Motor neuron (in vitro differentiated cells): Measurements from ENCODE around the gene DDX24. TPM values are rescaled to one million over a fixed set of nuclear protein-coding genes. Genes with fewer than 3 reads are reported as not detected.
A peak's percentile ranks its signal among the peaks of the same experiment; 100 is the strongest.

Experiments used
- ATAC-seq, 8 experiments: fragments of 200-7000 bp; cut with Tn5 transposase; replicated peaks in 6 of 8; 2 replicates each; pipeline ENCODE4 v1.8.0; 2021; ENCODE audit warnings: mild to moderate bottlenecking in 8 of 8, moderate library complexity in 8 of 8
- H3K27ac ChIP-seq, 2 donors: fragments of 250-450 bp; sonication (Bioruptor Pico); 2 replicates each; pipeline ENCODE4 v1.9.0; 2021; ENCODE audit warnings: antibody characterized with exemption in 2 of 2, mild to moderate bottlenecking in 2 of 2, moderate library complexity in 1 of 2
- H3K4me1 ChIP-seq, 2 donors: fragments of 250-450 bp; sonication (Bioruptor Pico); replicated peaks in 1 of 2; 2 replicates each; pipeline ENCODE4 v1.6.1; 2021; ENCODE audit warnings: antibody characterized with exemption in 2 of 2, mild to moderate bottlenecking in 2 of 2, moderate library complexity in 1 of 2
- H3K4me3 ChIP-seq, 5 donors: fragments of 250-450 bp; sonication (Bioruptor Pico); 2 replicates each; pipeline ENCODE4 v1.9.0; 2021; ENCODE audit warnings: antibody characterized with exemption in 5 of 5, mild to moderate bottlenecking in 5 of 5, moderate library complexity in 4 of 5
- WGBS, 10 experiments: fragments of 450-650 bp; shearing (Covaris generic); methylation state at CpG; one replicate each; pipeline ENCODE4 v1.0.0; 2022; 5-methylcytosine and 5-hydroxymethylcytosine counted together
- in situ Hi-C, 9 experiments: fragments of 400-800 bp; cut with MboI; loops; one replicate each; pipeline ENCODE4 v1.15.0; 2021; ENCODE audit warnings: low sequenced_read_pairs in 9 of 9, low pct_unique_long_range_greater_than_20kb in 2 of 9; ENCODE audit not compliant: unreplicated experiment in 9 of 9
- total RNA-seq, 8 experiments: library from RNA; unstranded; fragments of 300-600 nt; gene quantifications; 2 replicates each; pipeline versions ENCODE4 v1.2.3 to v1.2.4, GENCODE V29; 2022

The DDX24 gene
- total RNA-seq, 8 experiments from 2014 or later = 207 to 327 (median 243) TPM

DNA sequence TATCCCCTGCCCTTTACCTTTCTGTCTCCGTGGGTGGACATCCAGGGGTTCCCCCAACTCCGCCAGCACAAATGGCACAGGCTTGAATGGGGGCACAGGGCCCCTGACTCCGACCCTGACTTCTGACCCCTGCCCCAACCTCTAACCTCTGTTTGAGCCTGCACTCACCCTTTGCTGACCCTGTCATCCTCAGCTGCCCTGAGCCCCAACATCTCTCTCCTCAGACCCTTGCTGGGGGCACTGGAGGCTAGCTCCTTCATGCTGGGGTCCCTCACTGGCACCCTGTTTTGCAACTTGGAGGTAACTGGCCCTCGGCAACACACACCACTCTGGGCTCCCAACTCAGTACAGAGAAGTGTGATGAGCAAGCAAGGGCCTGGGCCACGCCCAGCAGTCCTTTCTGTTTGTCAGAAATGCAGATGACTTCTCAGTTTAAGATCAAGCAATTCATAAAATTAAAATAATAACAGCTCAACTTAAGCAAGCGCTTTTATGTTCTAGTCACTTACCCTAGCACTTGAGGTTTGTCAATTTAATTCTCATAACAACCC is 31.6 kb upstream of the DDX24 start:
- in situ Hi-C loops = no loop called here
- Histone ChIP-seq H3K27ac (no peak overlapping the region), H3K4me1 (peaks cover 0 to 2% of the 10 kb centered on the region in 2 donors), H3K4me3 (no peak overlapping the region)
- WGBS, 10 experiments = 37 to 93% (median 82%) methylated on average over 1 to 4 of the region's 6 CpGs; no CpG with 5 or more reads in 1 of the 10 experiments
- ATAC-seq = peak in 3 of 8 experiments; percentile 60 to 68 (median 67)

DNA sequence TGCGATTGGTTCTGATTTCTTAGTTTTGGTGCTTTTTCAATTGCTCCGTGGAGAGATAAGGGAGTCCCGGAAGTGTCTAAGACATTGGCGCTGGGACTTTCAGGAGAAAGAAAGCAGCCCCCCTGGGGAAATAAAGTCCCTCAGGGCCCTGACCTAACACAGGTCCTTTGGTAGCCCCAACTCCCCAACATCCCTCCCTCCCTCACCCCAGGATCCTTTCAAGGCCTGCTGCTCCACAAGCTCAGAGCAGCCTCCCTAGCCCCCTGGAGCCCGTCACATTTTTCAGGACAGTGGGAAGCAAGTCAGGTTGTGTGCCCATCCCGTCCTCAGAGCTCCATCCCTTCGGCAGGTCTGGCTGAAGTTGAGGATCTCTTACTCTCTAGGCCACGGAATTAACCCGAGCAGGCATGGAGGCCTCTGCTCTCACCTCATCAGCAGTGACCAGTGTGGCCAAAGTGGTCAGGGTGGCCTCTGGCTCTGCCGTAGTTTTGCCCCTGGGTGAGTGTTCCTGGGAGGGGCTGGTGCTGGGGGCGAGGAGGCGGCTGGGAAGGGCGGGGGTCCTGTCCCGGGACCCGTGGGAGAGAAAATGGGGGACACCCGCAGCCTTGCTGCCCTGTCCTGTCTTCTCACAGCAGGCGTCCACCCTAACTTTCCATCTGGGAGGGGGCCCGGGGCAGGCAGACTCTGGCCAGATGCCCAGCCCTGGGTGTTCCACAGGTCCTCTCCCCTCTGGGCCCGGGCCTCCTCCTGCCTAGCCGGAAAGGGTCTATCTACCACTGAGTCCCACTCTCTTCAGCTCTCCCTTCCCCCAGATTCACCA is 30.5 kb upstream of the DDX24 start:
- in situ Hi-C loops = no loop called here
- H3K4me1 ChIP-seq = peaks cover 0 to 2% of the 10 kb centered on the region in 2 donors
- 82 to 100% (median 96%) methylated on average over 1 to 6 of the region's 20 CpGs; no CpG with 5 or more reads in 3 of the 10 experiments for WGBS, 10 experiments
- no peak overlapping the region for H3K4me3 ChIP-seq
- ATAC-seq = no peak
- no peak overlapping the region for H3K27ac ChIP-seq

GRCh38 chr14:94110552-94111181 is 29.7 kb upstream of the DDX24 start, which contains the start of gene IFI27:
Gene IFI27 (plus strand): TSS chr14:94110736.
- no peak within 1 kb of the TSS for H3K4me3 ChIP-seq
- ATAC-seq = peak in 3 of 8 experiments; percentile 74 to 85 (median 77)
- no peak within 1 kb of the TSS for H3K27ac ChIP-seq
- 0 to 90% (median 83%) methylated on average over 2 to 11 of the region's 14 CpGs; no CpG with 5 or more reads in 1 of the 10 experiments for WGBS, 10 experiments
- peaks cover 0 to 2% of the 10 kb centered on the region in 2 donors for H3K4me1 ChIP-seq
- in situ Hi-C loops = no loop called here

- H3K4me1 ChIP-seq = peaks cover 0 to 2% of the 10 kb centered on the region in 2 donors
- H3K27ac ChIP-seq = no peak overlapping the region
- in situ Hi-C loops = no loop called here
Measured at GRCh38 chr14:94109915-94110250, 28.9 kb upstream of the DDX24 start.

DNA sequence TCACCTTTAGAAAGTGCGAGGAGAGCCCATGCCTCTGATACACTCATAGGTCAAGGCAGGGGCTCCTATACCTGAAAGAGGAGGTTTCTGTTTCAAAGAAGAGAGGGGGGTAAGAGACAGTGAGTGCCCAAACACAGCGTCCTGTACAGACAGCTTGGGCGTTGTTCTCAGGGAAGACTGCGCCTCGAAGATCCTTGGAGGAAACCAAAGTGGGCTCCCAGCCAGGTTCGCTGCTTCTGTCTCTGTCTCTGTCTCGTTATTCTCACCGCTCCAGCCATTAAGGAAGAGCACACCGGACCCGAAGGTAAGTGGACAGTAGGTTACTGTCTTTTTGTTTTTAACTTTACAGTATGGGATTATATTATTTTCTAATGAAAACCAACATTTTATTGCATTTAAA is 23.7 kb upstream of the DDX24 start:
- in situ Hi-C loops = no loop called here
- no peak overlapping the region for H3K4me3 ChIP-seq
- H3K27ac ChIP-seq = no peak overlapping the region
- 78 to 100% (median 90%) methylated on average over 1 to 10 of the region's 10 CpGs; no CpG with 5 or more reads in 3 of the 10 experiments for WGBS, 10 experiments
- ATAC-seq = no peak
- peaks cover 0 to 5% of the 10 kb centered on the region in 2 donors for H3K4me1 ChIP-seq

More at GRCh38 chr14:94109915-94110250, 28.9 kb upstream of the DDX24 start:
- H3K4me3 ChIP-seq = no peak overlapping the region
- ATAC-seq = no peak
- WGBS, 10 experiments = 52 to 100% (median 92%) methylated on average over 1 to 2 of the region's 2 CpGs; no CpG with 5 or more reads in 4 of the 10 experiments

- in situ Hi-C loops = no loop called here
- 23 to 96% (median 67%) methylated on average over 1 to 6 of the region's 7 CpGs; no CpG with 5 or more reads in 3 of the 10 experiments for WGBS, 10 experiments
- H3K27ac ChIP-seq = no peak overlapping the region
- H3K4me3 ChIP-seq = no peak overlapping the region
- peak in 3 of 8 experiments; percentile 18 to 28 (median 26) for ATAC-seq
- peaks cover 0 to 5% of the 10 kb centered on the region in 2 donors for H3K4me1 ChIP-seq
Measured at GRCh38 chr14:94103554-94104150, 22.6 kb upstream of the DDX24 start.

- H3K4me3 ChIP-seq = no peak overlapping the region
- in situ Hi-C loops = no loop called here
- H3K27ac ChIP-seq = no peak overlapping the region
- WGBS, 10 experiments = 64 to 100% (median 84%) methylated on average over 1 to 4 of the region's 8 CpGs; no CpG with 5 or more reads in 3 of the 10 experiments
- H3K4me1 ChIP-seq = peaks cover 0 to 3% of the 10 kb centered on the region in 2 donors
- no peak for ATAC-seq
Measured at GRCh38 chr14:94102768-94103482, 21.9 kb upstream of the DDX24 start.

DNA sequence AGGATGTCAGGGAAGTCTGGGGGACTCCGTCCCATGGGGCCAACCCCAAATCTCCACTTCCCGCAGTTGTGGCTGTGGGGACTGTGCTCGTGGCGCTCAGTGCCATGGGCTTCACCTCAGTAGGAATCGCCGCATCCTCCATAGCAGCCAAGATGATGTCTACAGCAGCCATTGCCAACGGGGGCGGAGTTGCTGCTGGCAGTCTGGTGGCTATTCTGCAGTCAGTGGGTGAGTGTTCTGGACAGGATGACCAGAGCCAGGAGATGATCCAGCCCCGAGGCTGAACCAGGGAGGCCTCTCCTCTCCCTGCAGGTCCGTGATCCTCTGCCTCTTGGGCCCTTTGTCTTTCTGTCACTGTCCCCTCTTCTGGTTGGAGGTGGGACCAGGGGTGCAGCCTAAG is 20.7 kb upstream of the DDX24 start:
- 87 to 100% methylated on average over 1 to 7 of the region's 10 CpGs; no CpG with 5 or more reads in 8 of the 10 experiments for WGBS, 10 experiments
- no peak for ATAC-seq
- H3K27ac ChIP-seq = no peak overlapping the region
- H3K4me1 ChIP-seq = peaks cover 0 to 3% of the 10 kb centered on the region in 2 donors
- no peak overlapping the region for H3K4me3 ChIP-seq
- in situ Hi-C loops = no loop called here

- in situ Hi-C loops = no loop called here
- peaks cover 0 to 3% of the 10 kb centered on the region in 2 donors for H3K4me1 ChIP-seq
- H3K4me3 ChIP-seq = no peak overlapping the region
- 61 to 91% (median 79%) methylated on average over 3 to 4 of the region's 4 CpGs; no CpG with 5 or more reads in 7 of the 10 experiments for WGBS, 10 experiments
- ATAC-seq = peak in 7 of 8 experiments; percentile 10 to 96 (median 83)
- no peak overlapping the region for H3K27ac ChIP-seq
Measured at GRCh38 chr14:94100847-94101246, 19.8 kb upstream of the DDX24 start.

DNA sequence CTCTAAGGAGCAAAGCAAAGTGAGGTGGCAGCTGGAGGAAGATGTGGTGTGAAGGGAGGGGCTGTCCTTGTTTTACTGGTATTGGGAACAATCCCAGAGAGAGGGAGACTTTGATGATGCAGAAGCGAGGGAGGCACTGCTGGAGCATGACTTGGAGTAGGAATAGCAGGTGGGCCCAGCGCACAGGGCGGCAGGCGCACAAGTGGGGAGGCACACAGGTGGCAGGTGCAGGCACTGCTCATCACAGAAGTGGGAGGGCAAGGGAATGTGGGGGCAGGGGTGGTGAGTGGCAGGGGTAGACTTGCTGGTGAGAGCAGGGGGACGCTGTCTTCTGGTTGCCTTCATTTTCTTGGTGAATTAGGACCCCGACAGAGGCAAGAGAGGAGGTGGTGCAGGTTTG is 18.0 kb upstream of the DDX24 start:
- WGBS, 10 experiments = 57 to 100% (median 75%) methylated on average over 1 to 4 of the region's 6 CpGs; no CpG with 5 or more reads in 7 of the 10 experiments
- peak in 2 of 8 experiments; percentile 10 to 14 for ATAC-seq
- Histone ChIP-seq H3K27ac (no peak overlapping the region), H3K4me1 (peaks cover 0 to 3% of the 10 kb centered on the region in 2 donors), H3K4me3 (no peak overlapping the region)
- in situ Hi-C loops = no loop called here

GRCh38 chr14:94098326-94098992 is 17.5 kb upstream of the DDX24 start:
- no peak overlapping the region for H3K4me3 ChIP-seq
- ATAC-seq = peak in 4 of 8 experiments; percentile 23 to 90 (median 88)
- 0 to 93% (median 40%) methylated on average over 1 to 6 of the region's 10 CpGs; no CpG with 5 or more reads in 4 of the 10 experiments for WGBS, 10 experiments
- in situ Hi-C loops = no loop called here
- H3K27ac ChIP-seq = no peak overlapping the region
- H3K4me1 ChIP-seq = peaks cover 0 to 3% of the 10 kb centered on the region in 2 donors

DNA sequence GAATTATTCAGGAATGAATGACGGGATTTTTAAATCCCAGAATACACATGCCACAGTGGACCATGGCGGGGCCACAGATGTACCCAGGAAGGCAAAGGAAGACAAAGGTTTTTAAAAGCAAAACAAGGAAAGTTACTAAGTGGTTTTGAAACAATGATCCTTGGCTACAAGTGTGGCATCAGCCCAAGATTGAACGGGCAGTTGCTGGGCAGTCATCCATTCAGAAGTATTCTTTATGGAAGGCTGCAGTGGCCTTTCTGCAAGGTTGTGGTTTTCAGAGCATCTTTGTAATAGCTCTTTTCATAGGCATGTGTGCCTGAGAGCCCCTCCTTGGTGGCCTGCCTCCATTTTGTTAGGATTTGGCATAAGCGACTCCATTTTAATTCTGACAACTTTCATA is 16.1 kb upstream of the DDX24 start:
- Histone ChIP-seq H3K27ac (no peak overlapping the region), H3K4me3 (no peak overlapping the region), H3K4me1 (peaks cover 0 to 3% of the 10 kb centered on the region in 2 donors)
- no peak for ATAC-seq
- WGBS, 10 experiments = 86 to 100% (median 100%) methylated on average over 1 to 4 of the region's 4 CpGs; no CpG with 5 or more reads in 3 of the 10 experiments
- in situ Hi-C loops = no loop called here
